A549 (cell line): ENCODE measurements around the gene CDK18. TPM values are rescaled to one million over a fixed set of nuclear protein-coding genes. Genes with fewer than 3 reads are reported as not detected.

Experiments used
- ATAC-seq, 2 experiments: fragments of 200-7000 bp in 1 of 2; fragments of >200 bp in 1 of 2; cut with Nextera tagmentation in 1 of 2; cut with Tn5 transposase in 1 of 2; 3 replicates each; pipeline versions ENCODE4 v1.8.0 to v1.9.1; 2018 to 2020; ENCODE audit warnings: mild to moderate bottlenecking in 1 of 2, moderate library complexity in 1 of 2
- CTCF ChIA-PET: fragments of 300-600 bp; sonication (Branson Sonifier 250); formaldehyde crosslinking; extraction: SDS; loops from one replicate; lab custom pipeline; 2021; ENCODE audit warnings: antibody characterized with exemption, inconsistent platforms; lab: Yijun Ruan, JAX
- POLR2A ChIA-PET: fragments of 350-600 bp; formaldehyde crosslinking; extraction: SDS; loops from one replicate; lab custom pipeline; 2021; ENCODE audit warnings: antibody characterized with exemption, inconsistent platforms; lab: Yijun Ruan, JAX
- DNase-seq, 2 experiments: peaks; one replicate each; pipeline versions ENCODE4 v3.0.0 to v3.0.0-alpha.2; 2011 to 2016; ENCODE audit warnings: low read depth in 1 of 2, low spot score in 1 of 2
- FAIRE-seq: peaks from 2 replicates; lab custom pipeline; 2011; peaks lifted over from hg19 to GRCh38; lab: Jason Lieb, UNC
- H3K27ac ChIP-seq, 2 experiments: fragments of >200 bp; sonication (Bioruptor Twin); formaldehyde crosslinking; 3 replicates each; pipeline ENCODE4 v1.5.1; 2016 to 2017
- H3K4me1 ChIP-seq: fragments of >200 bp; sonication (Bioruptor Twin); formaldehyde crosslinking; 3 replicates; pipeline ENCODE4 v1.6.1; 2016
- H3K4me2 ChIP-seq: fragments of >200 bp; sonication (Bioruptor Twin); formaldehyde crosslinking; 3 replicates; pipeline ENCODE4 v1.6.1; 2016
- H3K4me3 ChIP-seq: fragments of >200 bp; sonication (Bioruptor Twin); formaldehyde crosslinking; 3 replicates; pipeline ENCODE4 v1.5.1; 2016
- H3K9me3 ChIP-seq: fragments of >200 bp; sonication (Bioruptor Twin); formaldehyde crosslinking; 3 replicates; pipeline ENCODE4 v1.6.1; 2016
- BHLHE40 ChIP-seq: IDR thresholded peaks from 2 replicates; pipeline ENCODE4 v1.6.1; 2012; ENCODE audit warnings: low read depth, low read length, inconsistent platforms
- EHMT2 ChIP-seq: fragments of 200-600 bp; sonication (generic); IDR thresholded peaks from 2 replicates; pipeline ENCODE4 v1.6.1; 2016; ENCODE audit warnings: antibody characterized with exemption, low read depth, mild to moderate bottlenecking, moderate library complexity
- FOSL2 ChIP-seq, 2 experiments: fragments of 450-650 bp in 1 of 2; fragments of >200 bp in 1 of 2; sonication (Bioruptor Twin) in 1 of 2; formaldehyde crosslinking; IDR thresholded peaks; 2 replicates each; pipeline versions ENCODE4 v1.5.0 to v1.6.1; 2016 to 2020; ENCODE audit warnings: mild to moderate bottlenecking in 1 of 2, moderate library complexity in 1 of 2
- HDAC2 ChIP-seq: fragments of 200-600 bp; sonication (generic); IDR thresholded peaks from 2 replicates; pipeline ENCODE4 v1.6.1; 2016
- HOXA7 ChIP-seq: fragments of 250-450 bp; sonication (Bioruptor Pico); IDR thresholded peaks from 2 replicates; pipeline ENCODE4 v1.5.0; 2020; ENCODE audit warnings: mild to moderate bottlenecking, moderate library complexity
- JUN ChIP-seq, 2 experiments: fragments of >200 bp; sonication (Bioruptor Twin); formaldehyde crosslinking; IDR thresholded peaks; 2 replicates in 1 of 2; 3 replicates in 1 of 2; pipeline ENCODE4 v1.6.1; 2016 to 2017
- KDM5A ChIP-seq: fragments of 200-600 bp; sonication (generic); IDR thresholded peaks from 2 replicates; pipeline ENCODE4 v1.6.1; 2016; ENCODE audit warnings: antibody characterized with exemption, mild to moderate bottlenecking
- MAX ChIP-seq: IDR thresholded peaks from 2 replicates; pipeline ENCODE4 v1.6.1; 2012
- MAZ ChIP-seq: fragments of 150-350 bp; IDR thresholded peaks from 2 replicates; pipeline ENCODE4 v1.6.1; 2014; ENCODE audit warnings: antibody characterized with exemption, low read depth, low read length, borderline replicate concordance
- MYC ChIP-seq: IDR thresholded peaks from 2 replicates; pipeline ENCODE4 v1.6.1; 2012; ENCODE audit warnings: mild to moderate bottlenecking, inconsistent platforms, low read length, improper control_type of control experiment, borderline replicate concordance
- NFE2L2 ChIP-seq: fragments of 150-350 bp; conservative IDR thresholded peaks from 2 replicates; pipeline ENCODE4 v1.6.1; 2014; ENCODE audit warnings: low read length
- NPAS2 ChIP-seq: fragments of 250-450 bp; sonication (Bioruptor Pico); IDR thresholded peaks from 2 replicates; pipeline ENCODE4 v1.8.0; 2022; ENCODE audit warnings: mild to moderate bottlenecking, moderate library complexity, borderline replicate concordance
- PBX3 ChIP-seq: IDR thresholded peaks from 2 replicates; pipeline ENCODE4 v1.6.1; 2012
- PHF8 ChIP-seq: fragments of 200-600 bp; sonication (generic); IDR thresholded peaks from 2 replicates; pipeline ENCODE4 v1.6.1; 2016; ENCODE audit warnings: low read depth, mild to moderate bottlenecking, antibody characterized with exemption, moderate library complexity, borderline replicate concordance
- REST ChIP-seq: fragments of 200-600 bp; sonication (generic); IDR thresholded peaks from 2 replicates; pipeline ENCODE4 v1.6.1; 2016; ENCODE audit warnings: antibody characterized with exemption, mild to moderate bottlenecking, moderate library complexity
- RNF2 ChIP-seq: fragments of 200-600 bp; sonication (generic); IDR thresholded peaks from 2 replicates; pipeline ENCODE4 v1.6.1; 2016; ENCODE audit warnings: low read depth, mild to moderate bottlenecking, antibody characterized with exemption, moderate library complexity, borderline replicate concordance
- SMC3 ChIP-seq: fragments of >200 bp; sonication (Bioruptor Twin); formaldehyde crosslinking; IDR thresholded peaks from 3 replicates; pipeline ENCODE4 v1.6.1; 2018; ENCODE audit warnings: inconsistent platforms
- WGBS: methylation state at CpG from one replicate; pipeline ENCODE4 v1.1.6; 2017; ENCODE audit errors: missing lambda C conversion rate; 5-methylcytosine and 5-hydroxymethylcytosine counted together
- polyA plus RNA-seq, 4 experiments: library from polyadenylated mRNA; depleted of rRNA in 3 of 4; stranded (reverse); fragments of >200 nt; fragmentation: RNase III in 1 of 4; extraction: RNeasy Plus Mini Kit Qiagen cat#74134 plus additional on column Dnase treatment in 1 of 4; gene quantifications; 2 replicates in 3 of 4; 3 replicates in 1 of 4; pipeline ENCODE4 v1.2.3, GENCODE V29; 2011 to 2017
- TF ChIP-seq, protein P1 (sequence below): fragments of 450-650 bp; IDR thresholded peaks from 2 replicates; pipeline ENCODE4 v1.6.1; 2014; ENCODE audit warnings: antibody characterized with exemption
- TF ChIP-seq, protein P2 (sequence below): IDR thresholded peaks from 2 replicates; pipeline ENCODE4 v1.6.1; 2012; ENCODE audit warnings: low read depth, borderline replicate concordance
- TF ChIP-seq, protein P3 (sequence below): fragments of >200 bp; sonication (Bioruptor Twin); formaldehyde crosslinking; IDR thresholded peaks from 3 replicates; pipeline ENCODE4 v1.5.1; 2016
- TF ChIP-seq, protein P4 (sequence below): fragments of 250-450 bp; sonication (Bioruptor Pico); IDR thresholded peaks from 2 replicates; pipeline ENCODE4 v1.5.0; 2021; ENCODE audit warnings: mild to moderate bottlenecking, moderate library complexity, borderline replicate concordance

The CDK18 gene
- polyA plus RNA-seq, 2 of the 4 experiments (the other 2 are of a cell fraction), result 0.75 to 2.0 TPM

- ChIA-PET CTCF (interaction anchor here (1.0 to 7.6 kb wide), 6 partner anchors 14 to 82 kb away, joined by 3 to 85 read pairs (median 4); no protein-coding TSS in a partner anchor), POLR2A (no interaction called here)
- Histone ChIP-seq H3K9me3 (no peaks in the 10 kb centered on the region), H3K27ac (no peak overlapping the region), H3K4me3 (no peak overlapping the region), H3K4me1 (no peaks in the 10 kb centered on the region), H3K4me2 (no peak overlapping the region)
- DNase-seq, result peak; percentile 15 to 19
- peak; percentile 62 to 64; a peak in 5 of 6 replicates for ATAC-seq
- WGBS, result 70% methylated on average over 22 of the region's 22 CpGs
- no peak for TF ChIP-seq NFE2L2
- TF ChIP-seq KDM5A, result no peak
- TF ChIP-seq NPAS2 (CRISPR knock-in tag), result no peak
- TF ChIP-seq, protein P1, sequence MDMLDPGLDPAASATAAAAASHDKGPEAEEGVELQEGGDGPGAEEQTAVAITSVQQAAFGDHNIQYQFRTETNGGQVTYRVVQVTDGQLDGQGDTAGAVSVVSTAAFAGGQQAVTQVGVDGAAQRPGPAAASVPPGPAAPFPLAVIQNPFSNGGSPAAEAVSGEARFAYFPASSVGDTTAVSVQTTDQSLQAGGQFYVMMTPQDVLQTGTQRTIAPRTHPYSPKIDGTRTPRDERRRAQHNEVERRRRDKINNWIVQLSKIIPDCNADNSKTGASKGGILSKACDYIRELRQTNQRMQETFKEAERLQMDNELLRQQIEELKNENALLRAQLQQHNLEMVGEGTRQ, result no peak
- TF ChIP-seq EHMT2, result no peak
- no peak for TF ChIP-seq MYC
- no peak for TF ChIP-seq HOXA7
- TF ChIP-seq FOSL2 (IDR thresholded peaks at IDR 0.05), result no peak
- no peak for TF ChIP-seq FOSL2 (CRISPR knock-in tag; IDR thresholded peaks at IDR 0.05)
- no peak for TF ChIP-seq MAX
- no peak for TF ChIP-seq PHF8
- no peak for TF ChIP-seq PBX3
- no peak for TF ChIP-seq MAZ
- no peak for TF ChIP-seq HDAC2
- no peak for TF ChIP-seq BHLHE40
- TF ChIP-seq, protein P2, sequence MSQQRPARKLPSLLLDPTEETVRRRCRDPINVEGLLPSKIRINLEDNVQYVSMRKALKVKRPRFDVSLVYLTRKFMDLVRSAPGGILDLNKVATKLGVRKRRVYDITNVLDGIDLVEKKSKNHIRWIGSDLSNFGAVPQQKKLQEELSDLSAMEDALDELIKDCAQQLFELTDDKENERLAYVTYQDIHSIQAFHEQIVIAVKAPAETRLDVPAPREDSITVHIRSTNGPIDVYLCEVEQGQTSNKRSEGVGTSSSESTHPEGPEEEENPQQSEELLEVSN, result no peak
- TF ChIP-seq, protein P3, sequence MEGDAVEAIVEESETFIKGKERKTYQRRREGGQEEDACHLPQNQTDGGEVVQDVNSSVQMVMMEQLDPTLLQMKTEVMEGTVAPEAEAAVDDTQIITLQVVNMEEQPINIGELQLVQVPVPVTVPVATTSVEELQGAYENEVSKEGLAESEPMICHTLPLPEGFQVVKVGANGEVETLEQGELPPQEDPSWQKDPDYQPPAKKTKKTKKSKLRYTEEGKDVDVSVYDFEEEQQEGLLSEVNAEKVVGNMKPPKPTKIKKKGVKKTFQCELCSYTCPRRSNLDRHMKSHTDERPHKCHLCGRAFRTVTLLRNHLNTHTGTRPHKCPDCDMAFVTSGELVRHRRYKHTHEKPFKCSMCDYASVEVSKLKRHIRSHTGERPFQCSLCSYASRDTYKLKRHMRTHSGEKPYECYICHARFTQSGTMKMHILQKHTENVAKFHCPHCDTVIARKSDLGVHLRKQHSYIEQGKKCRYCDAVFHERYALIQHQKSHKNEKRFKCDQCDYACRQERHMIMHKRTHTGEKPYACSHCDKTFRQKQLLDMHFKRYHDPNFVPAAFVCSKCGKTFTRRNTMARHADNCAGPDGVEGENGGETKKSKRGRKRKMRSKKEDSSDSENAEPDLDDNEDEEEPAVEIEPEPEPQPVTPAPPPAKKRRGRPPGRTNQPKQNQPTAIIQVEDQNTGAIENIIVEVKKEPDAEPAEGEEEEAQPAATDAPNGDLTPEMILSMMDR, result no peak
- TF ChIP-seq SMC3, result no peak
- FAIRE-seq, result no peak
Observed at GRCh38 chr1:205576805-205577761, 72.6 kb downstream of the CDK18 start.

GRCh38 chr1:205577874-205578658 is 73.6 kb downstream of the CDK18 start:
- ChIA-PET CTCF (interaction anchor here (1.0 to 7.6 kb wide), 6 partner anchors 13 to 81 kb away, joined by 3 to 85 read pairs (median 5); no protein-coding TSS in a partner anchor), POLR2A (no interaction called here)
- H3K4me2 ChIP-seq, result no peak overlapping the region
- FAIRE-seq (no peak), ATAC-seq (no peak), DNase-seq (no peak)
- H3K4me1 ChIP-seq, result no peaks in the 10 kb centered on the region
- 60% methylated on average over 13 of the region's 13 CpGs for WGBS
- no peak overlapping the region for H3K27ac ChIP-seq
- TF ChIP-seq SMC3 (no peak), RNF2 (no peak), JUN (IDR thresholded peaks at IDR 0.05) (no peak), HOXA7 (no peak), REST (no peak)
- TF ChIP-seq, protein P4, sequence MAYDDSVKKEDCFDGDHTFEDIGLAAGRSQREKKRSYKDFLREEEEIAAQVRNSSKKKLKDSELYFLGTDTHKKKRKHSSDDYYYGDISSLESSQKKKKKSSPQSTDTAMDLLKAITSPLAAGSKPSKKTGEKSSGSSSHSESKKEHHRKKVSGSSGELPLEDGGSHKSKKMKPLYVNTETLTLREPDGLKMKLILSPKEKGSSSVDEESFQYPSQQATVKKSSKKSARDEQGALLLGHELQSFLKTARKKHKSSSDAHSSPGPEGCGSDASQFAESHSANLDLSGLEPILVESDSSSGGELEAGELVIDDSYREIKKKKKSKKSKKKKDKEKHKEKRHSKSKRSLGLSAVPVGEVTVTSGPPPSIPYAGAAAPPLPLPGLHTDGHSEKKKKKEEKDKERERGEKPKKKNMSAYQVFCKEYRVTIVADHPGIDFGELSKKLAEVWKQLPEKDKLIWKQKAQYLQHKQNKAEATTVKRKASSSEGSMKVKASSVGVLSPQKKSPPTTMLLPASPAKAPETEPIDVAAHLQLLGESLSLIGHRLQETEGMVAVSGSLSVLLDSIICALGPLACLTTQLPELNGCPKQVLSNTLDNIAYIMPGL (CRISPR knock-in tag), result no peak
- H3K9me3 ChIP-seq, result no peaks in the 10 kb centered on the region
- H3K4me3 ChIP-seq, result no peak overlapping the region
